H1 (cell line): ENCODE measurements around the gene POLR2C. TPM values are rescaled to one million over a fixed set of nuclear protein-coding genes. Genes with fewer than 3 reads are reported as not detected.

Source experiments
- CBX8 ChIP-seq: fragments of 300-800, 300-1000 bp; sonication (generic); IDR thresholded peaks from 2 replicates; pipeline ENCODE4 v1.7.1; 2016; ENCODE audit warnings: low read depth, low read length, borderline replicate concordance
- EZH2 ChIP-seq: fragments of 200-600 bp; sonication (generic); IDR thresholded peaks from 2 replicates; pipeline ENCODE4 v1.7.1; 2012; ENCODE audit warnings: low read depth, mild to moderate bottlenecking, moderate library complexity, low read length, inconsistent platforms; ENCODE audit not compliant: severe bottlenecking
- HDAC6 ChIP-seq: IDR thresholded peaks from one replicate; pipeline ENCODE4 v1.7.1; 2012; ENCODE audit warnings: low read depth, mild to moderate bottlenecking, inconsistent platforms, low read length, moderate library complexity
- SIN3A ChIP-seq, 2 experiments: IDR thresholded peaks in 1 of 2; conservative IDR thresholded peaks in 1 of 2; 2 replicates each; pipeline ENCODE4 v1.6.1; 2011 to 2012; ENCODE audit warnings: low read length in 2 of 2, improper control_type of control experiment in 1 of 2, low read depth in 1 of 2, mild to moderate bottlenecking in 1 of 2
- polyA plus RNA-seq, 7 experiments: library from polyadenylated mRNA; depleted of rRNA in 3 of 7; stranded (reverse) in 5 of 7; unstranded in 2 of 7; fragments of >200 nt in 5 of 7; fragments of 200-250 nt in 2 of 7; gene quantifications; 1 replicate in 5 of 7; 2 replicates in 1 of 7; 4 replicates in 1 of 7; pipeline versions ENCODE4 v1.2.1 to v1.2.3, GENCODE V29; 2011 to 2013; ENCODE audit warnings: missing spikeins in 2 of 7, mixed read lengths in 2 of 7
- total RNA-seq: library from RNA; stranded (reverse); fragmentation: NEBNext Ultra II Directional; extraction: Animal tissue kit (Norgen Biotek cat#: 25700); gene quantifications from 2 replicates; pipeline ENCODE4 v1.2.1, GENCODE V29; 2021

The POLR2C gene
- total and polyA plus RNA-seq, 2 of the 8 experiments (the other 6 are each of a cell fraction or from before 2014, with no cell fraction given): 72.5 to 132 TPM

GRCh38 chr16:57502048-57502775 lies 39.7 kb downstream of the POLR2C start (continued):
- no peak for TF ChIP-seq CBX8
- no peak for TF ChIP-seq EZH2
- no peak for TF ChIP-seq SIN3A (conservative IDR thresholded peaks at IDR 0.05 in 1 of 2, IDR thresholded peaks at IDR 0.05 in 1 of 2; ENCODE audit: low read depth in 1 of 2, low read length in 2 of 2)
- no peak for TF ChIP-seq HDAC6
